Calu3 (cell line): ENCODE measurements around the gene SCO2. TPM values are rescaled to one million over a fixed set of nuclear protein-coding genes. Genes with fewer than 3 reads are reported as not detected.

Source experiments
- BruUV-seq: library from RNA; stranded (reverse); fragments of 400-500 nt; replicated peaks from 2 replicates; lab custom pipeline; 2021; lab: Mats Ljungman, UMichigan
- CTCF ChIA-PET: fragments of 300-600 bp; sonication (Branson Sonifier 250); formaldehyde crosslinking; loops from one replicate; lab custom pipeline; 2022; ENCODE audit warnings: antibody characterized with exemption; lab: Charles Lee
- DNase-seq: peaks from one replicate; pipeline ENCODE4 v3.0.0; 2022
- H3K27ac Mint-ChIP-seq: one replicate; pipeline ENCODE4 v1.8.0; 2022; ENCODE audit warnings: mixed read lengths; ENCODE audit not compliant: unreplicated experiment
- H3K27me3 Mint-ChIP-seq: one replicate; pipeline ENCODE4 v1.8.0; 2022; ENCODE audit warnings: mixed read lengths; ENCODE audit not compliant: unreplicated experiment
- H3K36me3 Mint-ChIP-seq: one replicate; pipeline ENCODE4 v1.8.0; 2022; ENCODE audit warnings: mild to moderate bottlenecking, moderate library complexity, mixed read lengths; ENCODE audit not compliant: insufficient read depth, unreplicated experiment
- H3K4me1 Mint-ChIP-seq: one replicate; pipeline ENCODE4 v1.8.0; 2022; ENCODE audit warnings: mild to moderate bottlenecking, low read depth, mixed read lengths; ENCODE audit not compliant: unreplicated experiment
- H3K4me3 Mint-ChIP-seq: one replicate; pipeline ENCODE4 v1.8.0; 2022; ENCODE audit warnings: mild to moderate bottlenecking, low read depth, moderate library complexity, mixed read lengths; ENCODE audit not compliant: unreplicated experiment
- H3K9me3 Mint-ChIP-seq: one replicate; pipeline ENCODE4 v1.8.0; 2022; ENCODE audit warnings: low read depth, mixed read lengths; ENCODE audit not compliant: unreplicated experiment
- intact Hi-C: fragments of 100-400 bp; cut with micrococcal nuclease; formaldehyde crosslinking; loops from one replicate; pipeline ENCODE4 v1.10.0; 2022; ENCODE audit not compliant: unreplicated experiment
- total RNA-seq: library from RNA; stranded (reverse); gene quantifications from 2 replicates; pipeline ENCODE4 v1.2.3, GENCODE V29; 2022
- TF ChIP-seq, protein P1 (sequence below): fragments of 200-600 bp; IDR thresholded peaks from one replicate; pipeline ENCODE4 v1.8.0; 2022; ENCODE audit warnings: antibody characterized with exemption; ENCODE audit not compliant: unreplicated experiment

The SCO2 gene
- total RNA-seq, 1 experiment from 2014 or later: 3.6 TPM

DNA sequence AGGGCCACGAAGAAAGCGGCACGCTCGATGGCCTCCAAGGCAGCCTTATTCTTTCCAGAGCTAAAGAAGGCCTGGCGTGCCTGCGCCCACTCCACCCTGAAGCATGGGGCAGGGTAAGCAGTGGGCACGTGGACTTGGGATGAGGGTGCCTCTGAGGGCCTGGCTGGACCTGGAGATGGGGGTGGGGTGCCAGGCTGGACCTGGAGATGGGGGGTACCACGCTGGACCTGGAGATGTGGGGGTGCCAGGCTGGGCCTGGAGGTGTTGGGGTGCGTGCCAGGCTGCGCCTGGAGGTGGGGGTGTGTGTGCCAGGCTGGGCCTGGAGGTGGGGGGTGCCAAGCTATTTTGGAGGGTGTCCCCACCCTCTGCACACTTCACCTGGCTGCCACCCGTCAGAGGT is 47.6 kb upstream of the SCO2 start:
- CTCF ChIA-PET: interaction anchor here (0.5 kb wide), 1 partner anchor 406 kb away, joined by 3 read pairs; no protein-coding TSS in a partner anchor
- TF ChIP-seq, protein P1, sequence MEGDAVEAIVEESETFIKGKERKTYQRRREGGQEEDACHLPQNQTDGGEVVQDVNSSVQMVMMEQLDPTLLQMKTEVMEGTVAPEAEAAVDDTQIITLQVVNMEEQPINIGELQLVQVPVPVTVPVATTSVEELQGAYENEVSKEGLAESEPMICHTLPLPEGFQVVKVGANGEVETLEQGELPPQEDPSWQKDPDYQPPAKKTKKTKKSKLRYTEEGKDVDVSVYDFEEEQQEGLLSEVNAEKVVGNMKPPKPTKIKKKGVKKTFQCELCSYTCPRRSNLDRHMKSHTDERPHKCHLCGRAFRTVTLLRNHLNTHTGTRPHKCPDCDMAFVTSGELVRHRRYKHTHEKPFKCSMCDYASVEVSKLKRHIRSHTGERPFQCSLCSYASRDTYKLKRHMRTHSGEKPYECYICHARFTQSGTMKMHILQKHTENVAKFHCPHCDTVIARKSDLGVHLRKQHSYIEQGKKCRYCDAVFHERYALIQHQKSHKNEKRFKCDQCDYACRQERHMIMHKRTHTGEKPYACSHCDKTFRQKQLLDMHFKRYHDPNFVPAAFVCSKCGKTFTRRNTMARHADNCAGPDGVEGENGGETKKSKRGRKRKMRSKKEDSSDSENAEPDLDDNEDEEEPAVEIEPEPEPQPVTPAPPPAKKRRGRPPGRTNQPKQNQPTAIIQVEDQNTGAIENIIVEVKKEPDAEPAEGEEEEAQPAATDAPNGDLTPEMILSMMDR: no peak
- intact Hi-C loops: no loop called here

DNA sequence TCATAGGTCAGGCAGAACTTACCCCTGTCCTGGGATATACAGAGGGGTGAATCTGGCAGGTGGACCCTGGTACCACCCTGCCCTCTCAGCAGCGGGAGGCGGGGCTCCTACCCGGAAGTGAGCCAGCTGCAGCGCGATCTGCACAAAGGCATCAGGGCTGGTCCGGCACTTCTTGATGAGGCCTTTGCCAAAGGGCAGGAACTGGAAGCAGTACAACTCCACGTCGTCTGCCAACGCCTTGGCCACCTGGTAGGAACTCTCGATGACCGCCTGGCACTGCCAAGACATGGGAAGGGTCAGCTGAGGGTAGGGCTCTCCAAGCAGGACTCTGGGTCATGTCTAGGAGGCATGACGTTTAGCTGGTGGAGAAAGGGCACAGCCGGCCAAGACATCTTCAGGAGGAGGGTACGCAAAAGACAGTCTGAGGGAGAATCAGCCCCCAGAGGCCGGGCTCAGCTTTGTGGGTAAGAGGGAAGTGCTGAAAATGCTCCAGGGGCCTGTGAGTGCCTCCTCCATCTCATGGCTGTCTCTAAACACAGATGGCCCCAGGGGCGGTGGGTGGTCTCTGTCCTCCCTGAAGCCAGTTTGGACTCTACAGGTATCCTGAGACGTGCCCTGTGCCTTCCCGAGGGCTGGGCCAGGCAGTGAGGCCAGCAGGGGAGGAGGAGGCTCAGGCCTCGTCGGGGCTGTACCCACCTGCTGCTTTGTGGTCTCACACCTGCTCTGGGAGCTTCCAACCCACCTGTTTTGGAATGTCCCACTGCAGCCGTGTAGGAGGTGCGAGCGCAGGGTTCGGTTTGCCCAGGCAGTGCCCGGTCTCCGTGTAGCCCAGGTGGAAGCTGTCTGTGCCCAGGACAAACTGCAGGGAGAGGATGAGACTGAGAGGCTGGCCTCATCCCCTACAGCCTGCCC is 46.1 kb upstream of the SCO2 start:
- BruUV-seq: no TSS peak
- CTCF ChIA-PET: interaction anchor here (1.3 kb wide), 1 partner anchor 32 kb away, joined by 4 read pairs; no protein-coding TSS in a partner anchor
- no peak for DNase-seq
- TF ChIP-seq, protein P1: no peak
- Mint-ChIP-seq H3K27me3 (no peaks in the 10 kb centered on the region), H3K4me3 (no peak overlapping the region), H3K4me1 (no peaks in the 10 kb centered on the region), H3K27ac (no peak overlapping the region), H3K36me3 (peaks cover 57% of the 10 kb centered on the region), H3K9me3 (no peaks in the 10 kb centered on the region)
- intact Hi-C loops: no loop called here

More for the DNA sequence above, 47.6 kb upstream of the SCO2 start:
- H3K27ac Mint-ChIP-seq: no peak overlapping the region
- DNase-seq: no peak
- no peaks in the 10 kb centered on the region for H3K27me3 Mint-ChIP-seq
- peaks cover 69% of the 10 kb centered on the region for H3K36me3 Mint-ChIP-seq
- H3K4me1 Mint-ChIP-seq: no peaks in the 10 kb centered on the region
- no peaks in the 10 kb centered on the region for H3K9me3 Mint-ChIP-seq
- H3K4me3 Mint-ChIP-seq: no peak overlapping the region
- no TSS peak for BruUV-seq

DNA sequence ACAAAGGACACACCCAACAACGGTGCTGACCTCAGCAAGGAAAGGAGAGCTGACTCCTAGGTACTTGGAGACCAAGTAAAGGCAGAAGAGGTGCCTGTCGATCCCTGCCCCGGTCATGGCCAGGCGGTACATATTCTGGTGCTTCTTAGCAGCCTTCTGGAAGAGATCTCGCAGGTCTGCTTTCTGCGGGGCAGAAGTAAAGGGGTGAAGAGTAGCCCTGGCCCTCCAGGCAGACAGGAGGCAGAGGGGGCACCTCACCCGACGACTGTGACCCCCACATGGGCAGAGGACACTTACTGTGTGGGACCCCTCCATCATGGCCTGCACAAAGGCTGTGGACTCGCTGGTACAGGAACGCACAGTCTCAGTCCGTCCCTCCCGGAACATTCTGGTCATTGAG is 45.5 kb upstream of the SCO2 start:
- H3K36me3 Mint-ChIP-seq: peaks cover 54% of the 10 kb centered on the region
- intact Hi-C loops: no loop called here
- H3K27me3 Mint-ChIP-seq: no peaks in the 10 kb centered on the region
- no peaks in the 10 kb centered on the region for H3K4me1 Mint-ChIP-seq
- BruUV-seq: no TSS peak
- no peak for DNase-seq
- H3K9me3 Mint-ChIP-seq: no peaks in the 10 kb centered on the region
- CTCF ChIA-PET: no interaction called here
- H3K27ac Mint-ChIP-seq: no peak overlapping the region
- H3K4me3 Mint-ChIP-seq: no peak overlapping the region
- TF ChIP-seq, protein P1: no peak

DNA sequence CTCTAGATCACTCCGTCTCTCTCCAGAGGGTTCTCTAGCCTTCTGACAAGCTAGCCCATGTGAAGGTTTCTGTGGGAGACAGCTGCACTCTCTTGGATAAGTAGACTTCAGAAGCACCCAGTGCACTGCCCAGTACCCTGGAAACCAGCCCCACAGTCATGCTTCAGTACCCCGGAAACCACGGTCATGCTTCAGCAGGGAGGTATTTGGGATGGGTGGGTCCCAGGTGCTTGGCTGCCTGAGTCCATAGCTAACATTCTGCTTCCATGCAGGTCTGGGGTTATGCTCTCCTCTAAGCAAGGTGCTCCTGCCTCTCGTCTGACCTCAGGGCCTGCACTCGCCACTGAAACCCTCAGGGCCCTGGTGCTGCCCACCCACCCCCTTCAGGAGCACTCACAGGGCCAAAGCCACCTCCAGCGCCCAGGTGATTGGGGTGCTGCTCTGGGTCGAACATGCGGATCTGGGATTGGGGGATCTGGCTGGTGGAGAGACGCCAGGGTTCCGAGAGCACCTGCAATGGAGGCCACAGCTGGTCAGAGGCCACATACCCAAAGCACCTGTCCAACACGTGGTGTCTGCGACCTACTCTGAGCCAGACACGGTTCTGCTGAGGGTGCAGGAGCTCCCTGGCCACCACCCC is 44.6 kb upstream of the SCO2 start:
- no peak overlapping the region for H3K4me3 Mint-ChIP-seq
- H3K36me3 Mint-ChIP-seq: peaks cover 46% of the 10 kb centered on the region
- CTCF ChIA-PET: interaction anchor here (0.5 kb wide), 1 partner anchor 50 kb away, joined by 3 read pairs; no protein-coding TSS in a partner anchor
- no peaks in the 10 kb centered on the region for H3K4me1 Mint-ChIP-seq
- TF ChIP-seq, protein P1: no peak
- intact Hi-C loops: no loop called here
- H3K9me3 Mint-ChIP-seq: no peaks in the 10 kb centered on the region
- no peaks in the 10 kb centered on the region for H3K27me3 Mint-ChIP-seq
- BruUV-seq: no TSS peak
- DNase-seq: no peak
- H3K27ac Mint-ChIP-seq: no peak overlapping the region
